HCT116 (cell line): ENCODE results near the gene POLR2H. TPM values are rescaled to one million over a fixed set of nuclear protein-coding genes. Genes with fewer than 3 reads are reported as not detected.

Experiments
- ATAC-seq: fragments of 200-7000 bp; cut with Tn5 transposase; 2 replicates; pipeline ENCODE4 v1.9.1; 2020; ENCODE audit warnings: mild to moderate bottlenecking, moderate library complexity
- BruUV-seq: library from RNA; stranded (reverse); fragments of 400-500 nt; replicated peaks from 2 replicates; lab custom pipeline; 2021; lab: Mats Ljungman, UMichigan
- CTCF ChIA-PET: fragments of 300-600 bp; sonication (Branson Sonifier 250); formaldehyde crosslinking; loops from one replicate; lab custom pipeline; 2021; ENCODE audit warnings: antibody characterized with exemption; lab: Charles Lee
- POLR2A ChIA-PET: fragments of 300-600, 350-600 bp; sonication (Branson Sonifier 250); formaldehyde crosslinking; loops from one replicate; lab custom pipeline; 2021; ENCODE audit warnings: antibody characterized with exemption; lab: Charles Lee
- RAD21 ChIA-PET, 2 experiments: fragments of 300-600 bp; sonication (Branson Sonifier 250); formaldehyde crosslinking; loops; one replicate each; lab custom pipeline; 2023; ENCODE audit warnings: low total read pairs in 2 of 2; ENCODE audit not compliant: uncharacterized antibody in 2 of 2, unreplicated experiment in 2 of 2, low non-redundant PET in 1 of 2; lab: Charles Lee
- DNase-seq: peaks from one replicate; pipeline ENCODE4 v3.0.0-alpha.2; 2010; ENCODE audit warnings: low read depth, low spot score
- H2AFZ ChIP-seq: fragments of 200-600 bp; shearing (Covaris generic), sonication (generic); 2 replicates; pipeline ENCODE4 v1.6.1; 2017; ENCODE audit warnings: low read depth, mixed run types, mixed read lengths, antibody characterized with exemption, low read length; ENCODE audit not compliant: poor library complexity, severe bottlenecking
- H3K27ac ChIP-seq: 2 replicates; pipeline ENCODE4 v1.5.1; 2012; ENCODE audit warnings: low read depth, low read length
- H3K27me3 ChIP-seq: fragments of 200-600 bp; sonication (generic); 2 replicates; pipeline ENCODE4 v1.6.1; 2016; ENCODE audit warnings: mixed run types, low read length, mixed read lengths; ENCODE audit not compliant: insufficient read depth
- H3K36me3 ChIP-seq, 2 experiments: fragments of 200-500 bp in 1 of 2; fragments of 200-600 bp in 1 of 2; sonication (Bioruptor generic) in 1 of 2; sonication (generic) in 1 of 2; 2 replicates each; pipeline versions ENCODE4 v1.5.1 to v1.6.1; 2014 to 2016; ENCODE audit warnings: low read length in 2 of 2, inconsistent platforms in 1 of 2, mixed read lengths in 1 of 2, mixed run types in 1 of 2; ENCODE audit not compliant: insufficient read depth in 2 of 2, control insufficient read depth in 1 of 2
- H3K4me1 ChIP-seq, 2 experiments: fragments of 200-600 bp in 1 of 2; sonication (generic) in 1 of 2; 2 replicates each; pipeline versions ENCODE4 v1.5.1 to v1.6.1; 2012 to 2017; ENCODE audit warnings: low read length in 2 of 2, inconsistent platforms in 1 of 2, mild to moderate bottlenecking in 1 of 2, mixed read lengths in 1 of 2, mixed run types in 1 of 2, moderate library complexity in 1 of 2; ENCODE audit not compliant: insufficient read depth in 2 of 2, control insufficient read depth in 1 of 2
- H3K4me2 ChIP-seq: fragments of 200-600 bp; sonication (generic); 2 replicates; pipeline ENCODE4 v1.6.1; 2017; ENCODE audit warnings: mixed run types, low read length, mixed read lengths
- H3K4me3 ChIP-seq, 2 experiments: fragments of 200-600 bp in 1 of 2; sonication (generic) in 1 of 2; replicated peaks in 1 of 2; 2 replicates each; pipeline ENCODE4 v1.5.1; 2011 to 2016; ENCODE audit warnings: low read length in 2 of 2, control low read depth in 1 of 2, low read depth in 1 of 2, mild to moderate bottlenecking in 1 of 2, mixed read lengths in 1 of 2, mixed run types in 1 of 2
- H3K79me2 ChIP-seq: fragments of 200-600 bp; sonication (generic); 2 replicates; pipeline ENCODE4 v1.6.1; 2017; ENCODE audit warnings: mild to moderate bottlenecking, mixed run types, low read length, moderate library complexity, mixed read lengths; ENCODE audit not compliant: insufficient read depth
- H3K9ac ChIP-seq: fragments of 200-600 bp; sonication (generic); 2 replicates; pipeline ENCODE4 v1.6.1; 2016; ENCODE audit warnings: low read length, mixed read lengths
- H3K9me2 ChIP-seq: fragments of 200-600 bp; sonication (generic), shearing (Covaris generic); 2 replicates; pipeline ENCODE4 v1.6.1; 2017; ENCODE audit warnings: mixed run types, mild to moderate bottlenecking, moderate library complexity; ENCODE audit not compliant: insufficient read depth
- H3K9me3 ChIP-seq, 2 experiments: fragments of 200-500 bp in 1 of 2; fragments of 200-600 bp in 1 of 2; sonication (Bioruptor generic) in 1 of 2; sonication (generic) in 1 of 2; 2 replicates each; pipeline ENCODE4 v1.6.1; 2014 to 2017; ENCODE audit warnings: low read length in 2 of 2, mixed read lengths in 2 of 2, inconsistent platforms in 1 of 2, low read depth in 1 of 2, mild to moderate bottlenecking in 1 of 2, mixed run types in 1 of 2, moderate library complexity in 1 of 2; ENCODE audit not compliant: control insufficient read depth in 1 of 2, insufficient read depth in 1 of 2
- H4K20me1 ChIP-seq: fragments of 200-600 bp; sonication (generic), shearing (Covaris generic); 2 replicates; pipeline ENCODE4 v1.6.1; 2017; ENCODE audit warnings: mixed run types, mild to moderate bottlenecking, moderate library complexity; ENCODE audit not compliant: insufficient read depth
- CBX3 ChIP-seq: IDR thresholded peaks from 2 replicates; pipeline ENCODE4 v1.6.1; 2012; ENCODE audit warnings: low read depth
- CEBPB ChIP-seq: IDR thresholded peaks from 2 replicates; pipeline ENCODE4 v1.6.1; 2012; ENCODE audit warnings: low read depth
- CTCF ChIP-seq, 3 experiments: fragments of 200-600 bp in 1 of 3; sonication (generic) in 1 of 3; IDR thresholded peaks in 2 of 3; conservative IDR thresholded peaks in 1 of 3; 2 replicates each; pipeline ENCODE4 v1.5.1; 2012 to 2017; ENCODE audit warnings: low read depth in 2 of 3, low read length in 2 of 3, antibody characterized with exemption in 1 of 3, borderline replicate concordance in 1 of 3, control low read depth in 1 of 3, mild to moderate bottlenecking in 1 of 3, mixed read lengths in 1 of 3, mixed run types in 1 of 3, moderate library complexity in 1 of 3; ENCODE audit not compliant: insufficient read depth in 1 of 3
- ELF1 ChIP-seq: IDR thresholded peaks from 2 replicates; pipeline ENCODE4 v1.6.1; 2012; ENCODE audit warnings: low read depth, borderline replicate concordance
- EZH2 ChIP-seq: fragments of 200-600 bp; sonication (generic); IDR thresholded peaks from 2 replicates; pipeline ENCODE4 v1.6.1; 2017; ENCODE audit warnings: antibody characterized with exemption, mixed run types
- EZH2phosphoT487 ChIP-seq: fragments of 200-600 bp; IDR thresholded peaks from 2 replicates; pipeline ENCODE4 v1.6.1; 2018; ENCODE audit warnings: antibody characterized with exemption, borderline replicate concordance
- FOSL1 ChIP-seq: IDR thresholded peaks from 2 replicates; pipeline ENCODE4 v1.6.1; 2012; ENCODE audit warnings: low read depth
- JUND ChIP-seq: IDR thresholded peaks from 2 replicates; pipeline ENCODE4 v1.6.1; 2012
- SIN3A ChIP-seq: IDR thresholded peaks from 2 replicates; pipeline ENCODE4 v1.6.1; 2012; ENCODE audit warnings: low read depth
- SRF ChIP-seq: IDR thresholded peaks from 2 replicates; pipeline ENCODE4 v1.6.1; 2012; ENCODE audit warnings: low read depth
- TCF7L2 ChIP-seq: IDR thresholded peaks from 2 replicates; pipeline ENCODE4 v1.7.0; 2011; ENCODE audit warnings: borderline replicate concordance, inconsistent platforms; ENCODE audit not compliant: insufficient read depth, insufficient read length; ENCODE audit errors: extremely low read depth
- YY1 ChIP-seq: IDR thresholded peaks from 2 replicates; pipeline ENCODE4 v1.6.1; 2011; ENCODE audit warnings: low read length, low read depth, moderate library complexity, mild to moderate bottlenecking; ENCODE audit not compliant: insufficient replicate concordance; ENCODE audit errors: extremely low read depth
- ZFX ChIP-seq: fragments of 450-650 bp; IDR thresholded peaks from 2 replicates; pipeline ENCODE4 v1.6.1; 2017
- intact Hi-C: fragments of 100-400 bp; cut with micrococcal nuclease; formaldehyde crosslinking; loops from 2 replicates; pipeline ENCODE4 v1.10.0; 2022
- total RNA-seq: library from RNA; stranded (reverse); gene quantifications from one replicate; pipeline ENCODE4 v1.2.1, GENCODE V29; 2021; ENCODE audit not compliant: unreplicated experiment
- TF ChIP-seq, protein P1 (sequence below): IDR thresholded peaks from 2 replicates; pipeline ENCODE4 v1.6.1; 2012; ENCODE audit warnings: low read depth

The POLR2H gene
- total RNA-seq, 1 experiment from 2014 or later, result 156 TPM

DNA sequence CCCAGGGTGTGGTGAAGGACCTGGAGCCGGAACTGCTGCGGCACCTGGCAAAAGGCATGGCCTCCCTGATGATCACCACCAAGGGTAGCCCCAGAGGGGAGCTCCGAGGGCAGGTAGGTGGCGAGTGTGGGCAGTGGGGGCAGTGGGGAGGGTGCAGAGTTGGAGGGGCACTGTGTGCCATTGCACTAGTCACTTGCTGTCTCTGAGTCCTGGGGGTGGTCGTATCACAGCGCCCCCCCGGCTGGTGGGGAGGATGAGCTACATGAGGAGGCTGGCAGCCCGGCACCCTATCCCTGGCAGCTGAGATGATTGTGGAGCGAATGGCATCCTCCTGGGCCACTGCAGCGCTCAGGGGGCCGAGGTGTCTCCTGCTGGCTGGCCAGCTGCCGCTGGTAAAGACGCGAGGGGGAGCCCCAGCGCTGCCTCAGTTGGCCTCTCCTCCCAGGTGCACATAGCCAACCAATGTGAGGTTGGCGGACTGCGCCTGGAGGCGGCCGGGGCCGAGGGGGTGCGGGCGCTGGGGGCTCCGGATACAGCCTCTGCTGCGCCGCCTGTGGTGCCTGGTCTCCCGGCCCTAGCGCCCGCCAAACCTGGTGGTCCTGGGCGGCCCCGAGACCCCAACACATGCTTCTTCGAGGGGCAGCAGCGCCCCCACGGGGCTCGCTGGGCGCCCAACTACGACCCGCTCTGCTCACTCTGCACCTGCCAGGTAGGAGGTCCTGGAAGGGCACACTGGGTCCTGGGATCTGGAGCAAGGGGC lies 24.7 kb downstream of the POLR2H start:
- H3K4me2 ChIP-seq, result no peak overlapping the region
- H4K20me1 ChIP-seq, result no peaks in the 10 kb centered on the region
- H3K4me1 ChIP-seq, result no peaks in the 10 kb centered on the region
- H3K4me3 ChIP-seq, result no peak overlapping the region
- H3K27me3 ChIP-seq, result no peaks in the 10 kb centered on the region
- intact Hi-C loops, result no loop called here
- POLR2A ChIA-PET, result no interaction called here
- TF ChIP-seq JUND (no peak), FOSL1 (no peak), ELF1 (no peak)
- TF ChIP-seq, all 23 proteins: peak for 0
- H3K79me2 ChIP-seq, result no peaks in the 10 kb centered on the region
- no peak for DNase-seq
- no TSS peak for BruUV-seq
- H3K27ac ChIP-seq, result no peak overlapping the region
- RAD21 ChIA-PET, result no interaction called here
- H3K9me2 ChIP-seq, result no peaks in the 10 kb centered on the region
- no peaks in the 10 kb centered on the region for H3K36me3 ChIP-seq
- no peak overlapping the region for H3K9ac ChIP-seq
- no peaks in the 10 kb centered on the region for H3K9me3 ChIP-seq
- no peak overlapping the region for H2AFZ ChIP-seq
- no peak for ATAC-seq
- CTCF ChIA-PET, result interaction anchor here (0.6 to 1.4 kb wide), 2 partner anchors 15 to 154 kb away, joined by 3 to 5 read pairs; no protein-coding TSS in a partner anchor

DNA sequence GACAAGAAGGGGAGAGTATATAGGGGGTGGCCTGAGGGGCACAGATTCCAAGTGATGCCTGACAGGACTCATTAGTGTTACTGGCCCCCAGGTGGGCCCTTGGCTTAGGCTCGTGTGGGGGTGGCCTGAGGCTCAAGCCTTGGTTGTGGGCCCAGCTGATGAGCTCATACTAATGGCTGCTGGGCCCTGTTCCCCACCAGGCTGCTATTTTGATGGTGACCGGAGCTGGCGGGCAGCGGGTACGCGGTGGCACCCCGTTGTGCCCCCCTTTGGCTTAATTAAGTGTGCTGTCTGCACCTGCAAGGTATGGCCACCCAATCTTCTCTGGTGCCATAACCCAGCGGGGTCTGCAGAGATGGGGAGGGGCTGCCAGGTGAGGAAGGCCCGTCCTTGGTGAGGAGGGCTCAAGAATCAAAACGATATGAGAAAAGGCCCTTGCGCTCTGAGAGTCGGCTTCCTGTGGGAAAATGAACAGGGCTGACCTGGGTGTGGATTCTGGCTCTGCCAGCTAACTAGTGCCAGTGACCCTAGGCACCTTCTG lies 25.7 kb downstream of the POLR2H start:
- Histone ChIP-seq H3K27me3 (no peaks in the 10 kb centered on the region), H3K9me3 (no peaks in the 10 kb centered on the region), H3K27ac (no peak overlapping the region), H3K4me3 (no peak overlapping the region), H3K36me3 (no peaks in the 10 kb centered on the region), H3K79me2 (no peaks in the 10 kb centered on the region), H3K9ac (no peak overlapping the region), H3K9me2 (no peaks in the 10 kb centered on the region), H3K4me2 (no peak overlapping the region), H2AFZ (no peak overlapping the region), H4K20me1 (no peaks in the 10 kb centered on the region), H3K4me1 (no peaks in the 10 kb centered on the region)
- BruUV-seq, result no TSS peak
- ChIA-PET RAD21 (no interaction called here), POLR2A (no interaction called here), CTCF (no interaction called here)
- intact Hi-C loops, result no loop called here
- no peak for ATAC-seq
- no peak for DNase-seq
- no peak for TF ChIP-seq SRF
- TF ChIP-seq CBX3, result no peak
- TF ChIP-seq, protein P1, sequence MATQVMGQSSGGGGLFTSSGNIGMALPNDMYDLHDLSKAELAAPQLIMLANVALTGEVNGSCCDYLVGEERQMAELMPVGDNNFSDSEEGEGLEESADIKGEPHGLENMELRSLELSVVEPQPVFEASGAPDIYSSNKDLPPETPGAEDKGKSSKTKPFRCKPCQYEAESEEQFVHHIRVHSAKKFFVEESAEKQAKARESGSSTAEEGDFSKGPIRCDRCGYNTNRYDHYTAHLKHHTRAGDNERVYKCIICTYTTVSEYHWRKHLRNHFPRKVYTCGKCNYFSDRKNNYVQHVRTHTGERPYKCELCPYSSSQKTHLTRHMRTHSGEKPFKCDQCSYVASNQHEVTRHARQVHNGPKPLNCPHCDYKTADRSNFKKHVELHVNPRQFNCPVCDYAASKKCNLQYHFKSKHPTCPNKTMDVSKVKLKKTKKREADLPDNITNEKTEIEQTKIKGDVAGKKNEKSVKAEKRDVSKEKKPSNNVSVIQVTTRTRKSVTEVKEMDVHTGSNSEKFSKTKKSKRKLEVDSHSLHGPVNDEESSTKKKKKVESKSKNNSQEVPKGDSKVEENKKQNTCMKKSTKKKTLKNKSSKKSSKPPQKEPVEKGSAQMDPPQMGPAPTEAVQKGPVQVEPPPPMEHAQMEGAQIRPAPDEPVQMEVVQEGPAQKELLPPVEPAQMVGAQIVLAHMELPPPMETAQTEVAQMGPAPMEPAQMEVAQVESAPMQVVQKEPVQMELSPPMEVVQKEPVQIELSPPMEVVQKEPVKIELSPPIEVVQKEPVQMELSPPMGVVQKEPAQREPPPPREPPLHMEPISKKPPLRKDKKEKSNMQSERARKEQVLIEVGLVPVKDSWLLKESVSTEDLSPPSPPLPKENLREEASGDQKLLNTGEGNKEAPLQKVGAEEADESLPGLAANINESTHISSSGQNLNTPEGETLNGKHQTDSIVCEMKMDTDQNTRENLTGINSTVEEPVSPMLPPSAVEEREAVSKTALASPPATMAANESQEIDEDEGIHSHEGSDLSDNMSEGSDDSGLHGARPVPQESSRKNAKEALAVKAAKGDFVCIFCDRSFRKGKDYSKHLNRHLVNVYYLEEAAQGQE, result no peak
- no peak for TF ChIP-seq CEBPB
- no peak for TF ChIP-seq EZH2
- TF ChIP-seq SIN3A, result no peak
- TF ChIP-seq YY1, result no peak
- no peak for TF ChIP-seq EZH2phosphoT487
- no peak for TF ChIP-seq ZFX
- no peak for TF ChIP-seq CTCF (IDR thresholded peaks at IDR 0.05 in 2 of 3, conservative IDR thresholded peaks at IDR 0.05 in 1 of 3; ENCODE audit: borderline replicate concordance in 1 of 3, insufficient read depth in 1 of 3, low read depth in 2 of 3, low read length in 2 of 3)
- no peak for TF ChIP-seq ELF1
- no peak for TF ChIP-seq TCF7L2
